SU-DHL-6 (cell line): Measurements from ENCODE around the gene FOXN3.

Experiments used
- EZH2phosphoT487 ChIP-seq: fragments of 200-600 bp; sonication (generic), shearing (Covaris generic); conservative IDR thresholded peaks from 2 replicates; pipeline ENCODE4 v1.6.1; 2018; ENCODE audit warnings: mild to moderate bottlenecking, antibody characterized with exemption, low read length, moderate library complexity, mixed read lengths
- TF ChIP-seq, protein P1 (sequence below): fragments of 200-600 bp; sonication (generic); IDR thresholded peaks from one replicate; pipeline ENCODE4 v1.5.1; 2017; ENCODE audit warnings: antibody characterized with exemption, mild to moderate bottlenecking, low read length, moderate library complexity; ENCODE audit not compliant: insufficient read depth, poor library complexity, severe bottlenecking

DNA sequence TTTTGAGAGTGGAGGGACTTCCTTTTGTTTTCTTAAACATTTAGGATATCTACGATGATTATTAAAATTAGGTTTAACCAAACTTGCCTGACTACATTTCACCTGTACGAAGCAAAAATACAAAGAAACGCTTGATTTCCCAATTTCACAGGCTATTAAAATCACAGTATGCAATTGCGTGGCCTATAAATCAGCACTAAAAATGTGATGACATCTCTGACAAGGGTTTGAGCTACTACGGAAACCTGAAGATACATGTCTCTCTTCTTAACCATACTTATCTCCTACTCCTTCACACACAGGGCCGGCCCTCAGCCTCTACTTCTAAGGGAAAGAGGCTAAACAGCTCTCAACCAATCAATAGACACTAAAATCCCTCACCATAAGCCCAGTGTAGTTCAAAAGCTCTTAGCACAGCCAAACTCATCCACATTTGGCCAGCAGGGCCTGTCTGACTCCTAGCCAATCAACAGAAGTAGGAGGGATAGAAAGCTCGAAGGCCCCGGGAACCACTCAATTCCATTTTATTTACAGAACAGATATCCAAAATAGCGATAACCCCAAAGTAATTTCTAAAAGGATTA, 137.3 kb downstream of the FOXN3 start:
- TF ChIP-seq, protein P1, sequence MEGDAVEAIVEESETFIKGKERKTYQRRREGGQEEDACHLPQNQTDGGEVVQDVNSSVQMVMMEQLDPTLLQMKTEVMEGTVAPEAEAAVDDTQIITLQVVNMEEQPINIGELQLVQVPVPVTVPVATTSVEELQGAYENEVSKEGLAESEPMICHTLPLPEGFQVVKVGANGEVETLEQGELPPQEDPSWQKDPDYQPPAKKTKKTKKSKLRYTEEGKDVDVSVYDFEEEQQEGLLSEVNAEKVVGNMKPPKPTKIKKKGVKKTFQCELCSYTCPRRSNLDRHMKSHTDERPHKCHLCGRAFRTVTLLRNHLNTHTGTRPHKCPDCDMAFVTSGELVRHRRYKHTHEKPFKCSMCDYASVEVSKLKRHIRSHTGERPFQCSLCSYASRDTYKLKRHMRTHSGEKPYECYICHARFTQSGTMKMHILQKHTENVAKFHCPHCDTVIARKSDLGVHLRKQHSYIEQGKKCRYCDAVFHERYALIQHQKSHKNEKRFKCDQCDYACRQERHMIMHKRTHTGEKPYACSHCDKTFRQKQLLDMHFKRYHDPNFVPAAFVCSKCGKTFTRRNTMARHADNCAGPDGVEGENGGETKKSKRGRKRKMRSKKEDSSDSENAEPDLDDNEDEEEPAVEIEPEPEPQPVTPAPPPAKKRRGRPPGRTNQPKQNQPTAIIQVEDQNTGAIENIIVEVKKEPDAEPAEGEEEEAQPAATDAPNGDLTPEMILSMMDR: no peak
- TF ChIP-seq EZH2phosphoT487: no peak
